OCI-LY7 (cell line): ENCODE measurements around the gene SMTNL1. TPM values are rescaled to one million over a fixed set of nuclear protein-coding genes. Genes with fewer than 3 reads are reported as not detected.

ENCODE experiments used
- BruUV-seq: library from RNA; stranded (reverse); fragments of 400-500 nt; replicated peaks from 2 replicates; lab custom pipeline; 2021; lab: Mats Ljungman, UMichigan
- CTCF ChIA-PET: fragments of 300-600 bp; sonication (Branson Sonifier 250); formaldehyde crosslinking; loops from one replicate; lab custom pipeline; 2022; ENCODE audit warnings: antibody characterized with exemption; ENCODE audit not compliant: unreplicated experiment; lab: Charles Lee
- POLR2A ChIA-PET: fragments of 300-600 bp; sonication (Branson Sonifier 250); formaldehyde crosslinking; loops from one replicate; lab custom pipeline; 2022; ENCODE audit warnings: antibody characterized with exemption; lab: Charles Lee
- DNase-seq: peaks from one replicate; pipeline ENCODE4 v3.0.0-alpha.2; 2015; ENCODE audit warnings: low spot score
- H2AFZ ChIP-seq: fragments of 200-600 bp; sonication (generic), shearing (Covaris generic); 2 replicates; pipeline ENCODE4 v1.6.1; 2014; ENCODE audit warnings: mild to moderate bottlenecking, antibody characterized with exemption, low read length, moderate library complexity
- H3K27ac ChIP-seq: fragments of 200-600 bp; sonication (generic); 2 replicates; pipeline ENCODE4 v1.5.1; 2014; ENCODE audit warnings: mixed run types, low read depth, mild to moderate bottlenecking, moderate library complexity, low read length, inconsistent platforms; ENCODE audit not compliant: poor library complexity, severe bottlenecking
- H3K36me3 ChIP-seq: fragments of 200-600 bp; sonication (generic); 2 replicates; pipeline ENCODE4 v1.6.1; 2014; ENCODE audit warnings: mild to moderate bottlenecking, antibody characterized with exemption, low read length, moderate library complexity, mixed read lengths; ENCODE audit not compliant: insufficient read depth
- H3K4me1 ChIP-seq: fragments of 200-600 bp; sonication (generic); 2 replicates; pipeline ENCODE4 v1.5.1; 2014; ENCODE audit warnings: mild to moderate bottlenecking, low read length; ENCODE audit not compliant: insufficient read depth, poor library complexity, severe bottlenecking
- H3K4me2 ChIP-seq: fragments of 200-600 bp; sonication (generic); 2 replicates; pipeline ENCODE4 v1.6.1; 2014; ENCODE audit warnings: mild to moderate bottlenecking, low read length
- H3K4me3 ChIP-seq: fragments of 200-600 bp; sonication (generic); 2 replicates; pipeline ENCODE4 v1.5.1; 2014; ENCODE audit warnings: mild to moderate bottlenecking, low read depth, low read length; ENCODE audit not compliant: poor library complexity, severe bottlenecking
- H3K79me2 ChIP-seq: fragments of 200-600 bp; sonication (generic); 2 replicates; pipeline ENCODE4 v1.6.1; 2016; ENCODE audit warnings: low read depth, mild to moderate bottlenecking, low read length, moderate library complexity, mixed read lengths; ENCODE audit not compliant: insufficient read depth
- H3K9me2 ChIP-seq: fragments of 200-600 bp; sonication (generic); 2 replicates; pipeline ENCODE4 v1.6.1; 2016; ENCODE audit warnings: mild to moderate bottlenecking, low read length, mixed read lengths; ENCODE audit not compliant: insufficient read depth
- H3K9me3 ChIP-seq: fragments of 200-600 bp; sonication (generic); 2 replicates; pipeline ENCODE4 v1.6.1; 2014; ENCODE audit warnings: mild to moderate bottlenecking, mixed run types, low read length, mixed read lengths
- H4K20me1 ChIP-seq: fragments of 200-600 bp; sonication (generic); 2 replicates; pipeline ENCODE4 v1.6.1; 2014; ENCODE audit warnings: mild to moderate bottlenecking, antibody characterized with exemption, low read length, moderate library complexity, mixed read lengths; ENCODE audit not compliant: insufficient read depth
- CTCF ChIP-seq: fragments of 200-600 bp; sonication (generic); conservative IDR thresholded peaks from 2 replicates; pipeline ENCODE4 v1.5.1; 2014; ENCODE audit warnings: mild to moderate bottlenecking, antibody characterized with exemption, low read length, moderate library complexity, mixed read lengths
- EZH2phosphoT487 ChIP-seq: fragments of 200-600 bp; sonication (generic); IDR thresholded peaks from 2 replicates; pipeline ENCODE4 v1.6.1; 2018; ENCODE audit warnings: low read depth, borderline replicate concordance, mild to moderate bottlenecking, mixed run types, antibody characterized with exemption, low read length, moderate library complexity, mixed read lengths
- intact Hi-C: fragments of 100-400 bp; cut with micrococcal nuclease; formaldehyde crosslinking; loops from one replicate; pipeline ENCODE4 v1.10.0; 2022; ENCODE audit not compliant: unreplicated experiment
- total RNA-seq, 2 experiments: library from RNA; depleted of rRNA in 1 of 2; stranded (reverse); fragments of >200 nt in 1 of 2; shearing (Covaris generic) in 1 of 2; gene quantifications; 2 replicates each; pipeline ENCODE4 v1.2.3, GENCODE V29; 2014 to 2022

The SMTNL1 gene
- total RNA-seq, 2 experiments from 2014 or later, result not detected

GRCh38 chr11:57499413-57499982 lies 37.9 kb upstream of the SMTNL1 start:
- ChIA-PET CTCF (no interaction called here), POLR2A (interaction anchor here (3.0 kb wide), 1 partner anchor 15 kb away, joined by 11 read pairs; the partner anchor contains the start of gene SLC43A1)
- H3K9me3 ChIP-seq, result no peaks in the 10 kb centered on the region
- no peak overlapping the region for H3K27ac ChIP-seq
- TF ChIP-seq CTCF (no peak), EZH2phosphoT487 (no peak)
- intact Hi-C loops, result no loop called here
- no peaks in the 10 kb centered on the region for H3K79me2 ChIP-seq
- no peak for DNase-seq
- BruUV-seq, result no TSS peak
- H2AFZ ChIP-seq, result no peak overlapping the region
- H4K20me1 ChIP-seq, result no peaks in the 10 kb centered on the region
- no peak overlapping the region for H3K4me3 ChIP-seq
- no peaks in the 10 kb centered on the region for H3K9me2 ChIP-seq
- peaks cover 85% of the 10 kb centered on the region for H3K36me3 ChIP-seq
- H3K4me2 ChIP-seq, result no peak overlapping the region
- peaks cover under 1% of the 10 kb centered on the region for H3K4me1 ChIP-seq

GRCh38 chr11:57499983-57500461 lies 37.4 kb upstream of the SMTNL1 start:
- BruUV-seq, result no TSS peak
- DNase-seq, result no peak
- no peak overlapping the region for H3K4me2 ChIP-seq
- ChIA-PET CTCF (no interaction called here), POLR2A (interaction anchor here (3.0 kb wide), 1 partner anchor 14 kb away, joined by 11 read pairs; the partner anchor contains the start of gene SLC43A1)
- TF ChIP-seq CTCF (no peak), EZH2phosphoT487 (no peak)
- H3K9me2 ChIP-seq, result no peaks in the 10 kb centered on the region
- H3K27ac ChIP-seq, result no peak overlapping the region
- no peaks in the 10 kb centered on the region for H3K4me1 ChIP-seq
- intact Hi-C loops, result no loop called here
- H3K36me3 ChIP-seq, result peaks cover 88% of the 10 kb centered on the region
- no peak overlapping the region for H2AFZ ChIP-seq
- H3K4me3 ChIP-seq, result no peak overlapping the region
- no peaks in the 10 kb centered on the region for H3K79me2 ChIP-seq
- H4K20me1 ChIP-seq, result no peaks in the 10 kb centered on the region
- H3K9me3 ChIP-seq, result no peaks in the 10 kb centered on the region

DNA sequence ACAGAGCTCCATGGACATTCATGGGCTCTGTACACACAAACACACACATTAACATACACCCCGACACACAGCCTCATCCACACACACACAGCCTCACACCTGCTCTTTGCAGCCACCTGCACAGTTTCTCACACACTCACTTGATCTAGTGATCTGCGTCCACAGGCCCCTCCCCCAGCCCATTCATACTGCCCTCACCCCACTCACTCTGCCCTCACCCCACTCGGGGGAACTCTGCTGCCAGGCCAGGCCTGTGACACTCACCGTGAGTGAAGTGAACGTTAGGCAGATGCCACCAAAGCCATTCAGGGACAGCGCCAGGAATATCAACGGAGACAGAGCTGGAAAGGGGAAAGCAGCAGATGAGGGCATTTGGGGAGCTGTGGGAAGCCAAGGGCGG lies 36.9 kb upstream of the SMTNL1 start:
- DNase-seq, result no peak
- intact Hi-C loops, result no loop called here
- peaks cover 91% of the 10 kb centered on the region for H3K36me3 ChIP-seq
- no peak for TF ChIP-seq CTCF
- no peak for TF ChIP-seq EZH2phosphoT487
- H3K9me3 ChIP-seq, result no peaks in the 10 kb centered on the region
- CTCF ChIA-PET, result interaction anchor here (1.2 kb wide), 1 partner anchor 26 kb away, joined by 3 read pairs; no protein-coding TSS in a partner anchor
- no peaks in the 10 kb centered on the region for H4K20me1 ChIP-seq
- H3K4me2 ChIP-seq, result no peak overlapping the region
- no peak overlapping the region for H3K27ac ChIP-seq
- H3K4me1 ChIP-seq, result no peaks in the 10 kb centered on the region
- H3K4me3 ChIP-seq, result no peak overlapping the region
- H3K79me2 ChIP-seq, result no peaks in the 10 kb centered on the region
- no peaks in the 10 kb centered on the region for H3K9me2 ChIP-seq
- no TSS peak for BruUV-seq
- H2AFZ ChIP-seq, result no peak overlapping the region
- POLR2A ChIA-PET, result interaction anchor here (3.0 kb wide), 1 partner anchor 14 kb away, joined by 11 read pairs; the partner anchor contains the start of gene SLC43A1
